NCI-H345 (cell line): ENCODE measurements around the gene TUFT1.
A peak's percentile ranks its signal among the peaks of the same experiment; 100 is the strongest.
"Not testable (repeated sequence)": the region's sequence is repeated elsewhere in the genome, so short reads cannot be mapped to it uniquely, and the experiment has no call there.

Source experiments
- DNase-seq: peaks from one replicate; lab custom pipeline; 2025; lab: John Stamatoyannopoulos, UW

TUFT1 gene

DNA sequence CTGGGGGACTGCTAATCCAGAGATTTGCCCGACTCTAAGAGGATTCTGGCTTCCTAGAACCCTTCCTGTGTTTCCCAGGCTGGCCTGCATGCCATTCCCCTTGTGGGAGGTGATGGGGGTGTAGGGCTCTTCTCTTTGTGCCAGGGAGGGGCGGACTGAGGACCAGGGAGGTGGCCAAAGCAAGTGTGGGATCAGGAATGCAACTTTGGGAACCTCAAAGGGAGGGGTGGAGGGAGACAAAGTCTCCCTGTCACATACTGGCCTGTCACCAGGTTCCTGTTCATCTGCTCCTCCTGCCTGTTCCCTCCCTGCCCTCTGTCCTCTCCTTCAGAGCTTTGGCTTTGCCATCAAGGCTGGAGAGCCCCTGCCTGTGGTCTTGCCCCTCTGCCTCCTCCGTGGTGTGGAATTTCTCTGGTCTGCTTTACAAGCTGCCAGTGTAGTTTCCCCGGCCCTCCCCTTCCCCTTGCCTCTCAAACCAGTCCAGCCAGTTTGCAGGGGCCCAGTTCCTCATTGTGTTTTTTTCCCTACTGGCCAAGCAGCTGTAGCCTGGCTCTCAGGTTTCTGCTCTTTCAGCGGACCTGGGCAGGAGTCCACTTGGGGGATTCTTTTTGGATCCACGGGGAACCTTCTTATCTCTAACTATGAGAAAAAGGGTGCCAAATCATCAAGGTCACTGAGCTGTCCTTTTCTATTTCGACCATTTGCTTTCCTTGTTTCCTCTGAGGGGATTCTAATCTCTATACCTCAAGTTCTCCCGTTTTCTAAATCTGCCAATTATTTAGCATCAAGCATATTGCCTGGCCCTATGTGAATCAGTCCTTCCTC lies 27.1 kb upstream of the TUFT1 start:
- DNase-seq = peak; percentile 45

DNA sequence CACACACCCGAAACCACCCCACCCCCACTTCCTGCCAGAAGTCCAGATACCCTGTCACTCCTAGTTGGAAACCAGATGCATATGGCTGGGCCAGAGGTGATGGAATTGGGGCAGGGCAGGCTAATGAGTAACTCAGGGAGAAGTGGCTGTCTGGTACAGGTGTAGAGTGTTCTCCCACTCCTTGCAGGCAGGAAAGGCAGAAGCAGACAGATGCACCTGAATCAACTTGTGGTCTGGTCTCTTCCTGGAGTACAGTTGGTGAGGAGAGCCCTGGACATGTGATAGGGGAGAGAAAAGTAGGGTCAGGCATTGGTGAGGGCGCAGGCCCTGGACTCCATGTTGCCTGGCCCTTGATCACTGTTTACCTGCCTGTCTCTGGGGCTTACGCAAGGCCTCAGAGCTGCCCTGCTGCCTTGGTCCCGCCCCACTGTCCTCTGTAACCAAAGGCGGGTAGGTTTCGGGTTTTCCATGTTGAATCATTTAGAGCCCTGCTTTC lies 26.4 kb upstream of the TUFT1 start:
- DNase-seq = no peak

DNA sequence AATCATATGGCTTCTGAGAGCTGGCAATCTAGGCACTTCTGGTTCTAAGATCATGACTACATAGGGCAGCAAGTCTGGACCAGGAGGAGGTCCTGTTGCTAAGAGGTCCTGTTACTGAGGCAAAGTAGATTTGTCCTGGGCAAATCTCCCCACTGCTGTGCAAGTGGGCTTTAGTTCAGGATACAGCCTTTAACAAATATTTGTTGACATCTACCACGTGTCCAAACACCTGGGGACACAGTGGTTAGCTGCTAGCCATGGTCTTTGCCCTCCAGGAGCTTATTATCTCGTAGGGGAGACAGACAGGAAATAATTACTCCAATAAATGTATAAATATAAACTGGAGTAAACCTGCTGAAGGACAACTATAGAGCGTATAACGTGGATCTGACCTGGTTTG lies 25.7 kb upstream of the TUFT1 start:
- DNase-seq = no peak

DNA sequence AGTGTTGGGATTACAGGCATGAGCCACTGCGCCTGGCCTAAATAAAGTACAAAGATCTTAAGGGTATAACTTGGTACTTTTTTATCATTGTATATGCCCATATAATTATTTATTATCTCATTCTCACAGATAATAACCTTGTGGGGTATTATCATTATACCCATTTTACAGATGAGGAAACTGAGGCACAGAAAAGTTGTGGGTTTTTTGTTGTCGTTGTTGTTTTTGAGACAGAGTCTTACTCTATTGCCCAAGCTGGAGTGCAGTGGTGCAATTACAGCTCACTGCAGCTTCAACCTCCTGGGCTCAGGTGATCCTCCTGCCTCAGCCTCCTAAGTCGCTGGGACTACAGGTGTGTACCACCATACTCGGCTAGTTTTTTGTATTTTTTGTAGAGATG lies 24.8 kb upstream of the TUFT1 start:
- DNase-seq = no peak

DNA sequence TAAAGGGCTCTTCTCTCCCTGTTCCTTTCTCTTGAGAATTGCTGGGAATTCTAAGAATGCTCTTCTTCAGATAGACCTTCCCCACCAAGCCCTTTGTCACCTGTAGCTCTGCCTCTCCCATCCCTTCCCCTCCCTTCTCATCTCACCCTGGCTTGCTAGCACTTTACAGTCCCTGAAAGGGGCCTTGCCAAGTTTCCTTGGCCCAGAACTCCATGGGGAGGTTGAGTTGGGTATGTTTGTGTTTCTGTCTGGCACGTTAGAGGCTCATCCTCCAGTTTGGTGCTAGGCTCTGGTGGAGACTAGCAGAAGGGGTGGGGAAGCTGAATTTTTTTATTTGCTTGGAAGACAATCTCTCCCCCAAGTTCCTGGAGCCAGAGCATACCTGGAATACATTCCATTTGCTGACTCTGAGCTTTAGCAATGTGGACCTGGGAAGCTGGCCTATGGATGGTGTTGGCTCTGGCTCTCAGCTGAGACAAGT lies 24.0 kb upstream of the TUFT1 start:
- no peak for DNase-seq

DNA sequence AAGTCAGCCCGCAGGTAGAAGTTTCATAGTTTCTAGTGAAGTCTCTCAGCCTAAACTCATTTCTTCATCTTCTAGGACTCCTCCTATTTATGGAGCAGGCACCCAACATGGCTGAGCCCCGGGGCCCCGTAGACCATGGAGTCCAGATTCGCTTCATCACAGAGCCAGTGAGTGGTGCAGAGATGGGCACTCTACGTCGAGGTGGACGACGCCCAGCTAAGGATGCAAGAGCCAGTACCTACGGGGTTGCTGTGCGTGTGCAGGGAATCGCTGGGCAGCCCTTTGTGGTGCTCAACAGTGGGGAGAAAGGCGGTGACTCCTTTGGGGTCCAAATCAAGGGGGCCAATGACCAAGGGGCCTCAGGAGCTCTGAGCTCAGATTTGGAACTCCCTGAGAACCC lies 21.7 kb upstream of the TUFT1 start:
- no peak for DNase-seq

DNA sequence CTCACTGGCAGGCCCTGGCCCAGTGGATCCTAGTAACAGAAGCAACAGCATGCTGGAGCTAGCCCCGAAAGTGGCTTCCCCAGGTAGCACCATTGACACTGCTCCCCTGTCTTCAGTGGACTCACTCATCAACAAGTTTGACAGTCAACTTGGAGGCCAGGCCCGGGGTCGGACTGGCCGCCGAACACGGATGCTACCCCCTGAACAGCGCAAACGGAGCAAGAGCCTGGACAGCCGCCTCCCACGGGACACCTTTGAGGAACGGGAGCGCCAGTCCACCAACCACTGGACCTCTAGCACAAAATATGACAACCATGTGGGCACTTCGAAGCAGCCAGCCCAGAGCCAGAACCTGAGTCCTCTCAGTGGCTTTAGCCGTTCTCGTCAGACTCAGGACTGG lies 21.2 kb upstream of the TUFT1 start:
- DNase-seq = no peak

DNA sequence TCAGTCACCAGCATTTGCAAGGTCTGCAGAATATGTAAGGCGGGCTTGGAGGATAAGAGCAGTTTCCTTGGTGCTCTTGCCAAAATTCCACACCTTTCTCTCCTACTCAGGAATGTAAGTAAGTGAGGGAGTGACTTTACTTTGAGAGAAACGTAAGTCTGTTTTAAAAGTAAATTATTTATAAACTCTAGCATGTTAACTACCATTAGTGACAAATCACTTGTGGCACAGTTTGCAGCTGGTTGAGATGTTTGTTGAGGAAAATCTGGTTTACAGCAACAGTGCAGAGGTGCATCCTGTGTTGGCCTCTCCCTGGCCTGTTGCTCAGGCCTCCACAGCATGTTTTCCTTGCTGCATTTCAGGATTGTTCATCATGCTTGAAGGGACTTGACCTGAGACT lies 20.4 kb upstream of the TUFT1 start:
- DNase-seq = no peak

DNA sequence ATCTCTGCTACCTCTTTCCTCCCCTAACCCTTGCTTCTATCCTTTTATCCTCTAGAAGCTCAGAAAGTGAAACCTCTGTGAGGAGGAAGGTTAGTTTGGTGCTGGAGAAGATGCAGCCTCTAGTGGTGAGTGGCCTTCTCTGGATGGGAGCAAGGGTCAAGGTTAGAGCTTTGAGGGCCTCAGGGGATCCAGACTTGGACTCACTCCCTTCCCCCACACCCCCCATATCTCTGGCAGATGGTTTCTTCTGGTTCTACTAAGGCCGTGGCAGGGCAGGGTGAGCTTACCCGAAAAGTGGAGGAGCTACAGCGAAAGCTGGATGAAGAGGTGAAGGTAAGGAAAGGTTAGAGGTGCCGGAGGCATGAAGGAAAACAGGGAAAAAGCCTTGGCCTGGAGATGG lies 19.8 kb upstream of the TUFT1 start:
- DNase-seq = no peak

DNA sequence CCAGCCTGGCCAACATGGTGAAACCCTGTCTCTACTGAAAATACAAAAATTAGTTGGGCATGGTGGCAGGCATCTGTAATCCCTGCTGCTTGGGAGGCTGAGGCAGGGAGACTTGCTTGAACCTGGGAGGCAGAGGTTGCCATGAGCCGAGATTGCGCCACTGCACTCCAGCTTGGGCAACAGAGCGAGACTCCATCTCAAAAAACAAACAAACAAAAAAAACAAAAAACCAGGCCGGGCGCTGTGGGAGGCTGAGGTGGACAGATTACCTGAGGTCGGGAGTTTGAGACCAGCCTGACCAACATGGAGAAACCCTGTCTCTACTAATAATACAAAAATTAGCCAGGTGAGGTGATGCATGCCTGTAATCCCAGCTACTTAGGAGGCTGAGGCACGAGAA lies 17.7 kb upstream of the TUFT1 start:
- not testable (repeated sequence) for DNase-seq

DNA sequence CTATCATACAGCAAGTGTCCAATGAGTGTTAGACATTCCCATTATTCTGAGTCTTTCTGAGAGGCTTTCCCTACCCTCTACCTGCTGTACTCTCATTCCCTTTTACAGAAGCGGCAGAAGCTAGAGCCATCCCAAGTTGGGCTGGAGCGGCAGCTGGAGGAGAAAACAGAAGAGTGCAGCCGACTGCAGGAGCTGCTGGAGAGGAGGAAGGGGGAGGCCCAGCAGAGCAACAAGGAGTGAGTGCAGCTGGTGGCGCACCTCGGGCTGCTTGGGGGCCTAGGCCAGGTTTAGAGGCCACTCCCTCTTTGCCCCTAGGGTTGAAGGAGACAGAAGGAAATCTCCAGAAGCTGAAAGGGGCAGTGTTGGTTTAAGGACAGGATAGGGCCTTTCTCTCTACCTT lies 16.8 kb upstream of the TUFT1 start:
- no peak for DNase-seq

DNA sequence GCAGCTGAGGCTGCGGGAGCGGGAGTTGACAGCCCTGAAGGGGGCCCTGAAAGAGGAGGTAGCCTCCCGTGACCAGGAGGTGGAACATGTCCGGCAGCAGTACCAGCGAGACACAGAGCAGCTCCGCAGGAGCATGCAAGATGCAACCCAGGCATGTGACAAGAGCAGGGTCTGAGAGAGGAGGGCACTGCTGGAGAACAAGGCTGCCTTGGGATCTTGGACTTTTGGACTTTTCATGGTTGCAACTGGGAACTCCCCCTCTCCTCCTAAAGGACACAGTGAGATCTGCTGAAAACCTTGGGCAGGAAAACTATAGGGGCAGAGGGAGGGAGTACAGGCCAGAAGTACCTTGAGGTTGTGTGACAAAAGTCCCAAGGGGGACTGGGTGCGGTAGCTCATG lies 15.4 kb upstream of the TUFT1 start:
- no peak for DNase-seq

DNA sequence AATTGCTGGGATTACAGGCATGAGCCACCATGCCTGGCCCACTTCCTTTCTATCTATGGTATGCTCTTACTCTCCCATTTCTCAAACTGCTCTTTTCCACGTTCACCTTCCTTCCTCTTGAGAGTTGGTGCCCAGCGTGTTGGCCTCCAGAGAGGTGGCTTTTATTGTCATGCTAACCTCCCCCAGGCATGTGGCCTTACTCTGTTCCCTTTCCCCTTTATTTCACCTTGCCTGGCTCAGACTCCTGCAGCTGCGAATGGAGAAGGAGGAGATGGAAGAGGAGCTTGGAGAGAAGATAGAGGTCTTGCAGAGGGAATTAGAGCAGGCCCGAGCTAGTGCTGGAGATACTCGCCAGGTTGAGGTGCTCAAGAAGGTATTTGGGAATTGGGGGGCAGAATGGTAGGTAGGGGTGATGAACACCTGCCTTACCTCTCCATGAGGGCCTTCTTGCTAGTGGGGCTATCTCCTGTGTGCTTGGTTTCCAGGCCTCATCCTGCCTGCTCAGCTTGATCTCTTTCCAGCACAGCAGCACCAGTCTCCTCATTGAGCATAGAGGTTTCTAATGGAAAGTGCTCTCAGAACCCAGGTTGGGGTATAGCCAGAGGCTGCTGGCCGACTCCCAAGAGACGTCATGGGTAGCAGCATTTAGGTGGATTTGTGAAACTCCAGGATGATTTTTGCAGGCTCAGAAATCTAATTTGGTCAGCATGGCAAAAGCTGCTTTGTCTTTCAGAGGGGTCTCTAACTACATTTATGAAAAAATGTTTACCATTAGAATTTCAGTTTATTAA lies 13.2 kb upstream of the TUFT1 start:
- no peak for DNase-seq

DNA sequence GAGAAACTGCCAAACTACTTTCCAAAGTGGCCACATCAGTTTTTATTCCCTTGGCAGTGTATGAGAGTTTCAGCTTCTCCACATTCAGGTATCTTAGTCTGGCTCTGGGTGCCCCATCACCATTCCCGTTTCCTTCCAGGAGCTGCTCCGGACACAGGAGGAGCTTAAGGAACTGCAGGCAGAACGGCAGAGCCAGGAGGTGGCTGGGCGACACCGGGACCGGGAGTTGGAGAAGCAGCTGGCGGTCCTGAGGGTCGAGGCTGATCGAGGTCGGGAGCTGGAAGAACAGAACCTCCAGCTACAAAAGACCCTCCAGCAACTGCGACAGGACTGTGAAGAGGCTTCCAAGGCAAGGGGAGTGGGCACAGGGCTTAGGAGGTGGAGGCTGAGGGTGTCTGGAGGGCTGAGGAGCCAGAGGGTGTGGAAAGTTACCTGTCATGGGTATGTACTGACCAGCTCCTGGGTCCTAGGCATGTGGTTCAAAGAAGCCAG lies 10.9 kb upstream of the TUFT1 start:
- no peak for DNase-seq

DNA sequence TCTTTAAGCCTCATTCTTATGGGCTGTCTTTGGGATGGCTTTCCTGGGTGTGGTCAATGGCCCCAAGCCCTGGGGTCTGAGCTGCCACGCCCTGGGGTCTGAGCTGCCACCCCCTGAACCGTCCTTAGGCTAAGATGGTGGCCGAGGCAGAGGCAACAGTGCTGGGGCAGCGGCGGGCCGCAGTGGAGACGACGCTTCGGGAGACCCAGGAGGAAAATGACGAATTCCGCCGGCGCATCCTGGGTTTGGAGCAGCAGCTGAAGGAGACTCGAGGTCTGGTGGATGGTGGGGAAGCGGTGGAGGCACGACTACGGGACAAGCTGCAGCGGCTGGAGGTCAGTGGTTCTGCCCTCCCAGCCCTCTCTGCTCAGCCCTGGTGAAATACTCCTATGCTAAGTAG lies 10.3 kb upstream of the TUFT1 start:
- no peak for DNase-seq

DNA sequence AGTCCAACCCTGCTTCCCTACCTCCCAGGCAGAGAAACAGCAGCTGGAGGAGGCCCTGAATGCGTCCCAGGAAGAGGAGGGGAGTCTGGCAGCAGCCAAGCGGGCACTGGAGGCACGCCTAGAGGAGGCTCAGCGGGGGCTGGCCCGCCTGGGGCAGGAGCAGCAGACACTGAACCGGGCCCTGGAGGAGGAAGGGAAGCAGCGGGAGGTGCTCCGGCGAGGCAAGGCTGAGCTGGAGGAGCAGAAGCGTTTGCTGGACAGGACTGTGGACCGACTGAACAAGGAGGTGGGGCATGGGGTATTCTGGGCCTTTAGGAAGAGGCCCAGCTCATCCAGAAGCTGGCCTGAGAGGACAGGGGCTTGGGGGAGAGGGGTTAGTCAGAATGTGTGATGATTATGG lies 9.6 kb upstream of the TUFT1 start:
- DNase-seq = no peak

DNA sequence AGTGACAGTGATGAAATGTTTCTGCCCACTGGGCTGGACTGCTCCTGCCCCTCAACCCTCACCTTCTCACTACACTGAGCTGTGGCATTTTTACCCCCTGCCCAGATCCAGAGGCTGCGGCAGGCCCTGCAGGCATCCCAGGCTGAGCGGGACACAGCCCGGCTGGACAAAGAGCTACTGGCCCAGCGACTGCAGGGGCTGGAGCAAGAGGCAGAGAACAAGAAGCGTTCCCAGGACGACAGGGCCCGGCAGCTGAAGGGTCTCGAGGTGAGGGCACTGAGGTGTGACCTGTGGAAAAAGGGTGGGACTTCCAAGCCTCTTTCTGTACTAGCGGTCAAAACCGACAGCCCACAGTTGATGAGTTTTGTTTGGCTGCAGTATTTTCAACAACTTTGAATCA lies 6.2 kb upstream of the TUFT1 start:
- no peak for DNase-seq

DNA sequence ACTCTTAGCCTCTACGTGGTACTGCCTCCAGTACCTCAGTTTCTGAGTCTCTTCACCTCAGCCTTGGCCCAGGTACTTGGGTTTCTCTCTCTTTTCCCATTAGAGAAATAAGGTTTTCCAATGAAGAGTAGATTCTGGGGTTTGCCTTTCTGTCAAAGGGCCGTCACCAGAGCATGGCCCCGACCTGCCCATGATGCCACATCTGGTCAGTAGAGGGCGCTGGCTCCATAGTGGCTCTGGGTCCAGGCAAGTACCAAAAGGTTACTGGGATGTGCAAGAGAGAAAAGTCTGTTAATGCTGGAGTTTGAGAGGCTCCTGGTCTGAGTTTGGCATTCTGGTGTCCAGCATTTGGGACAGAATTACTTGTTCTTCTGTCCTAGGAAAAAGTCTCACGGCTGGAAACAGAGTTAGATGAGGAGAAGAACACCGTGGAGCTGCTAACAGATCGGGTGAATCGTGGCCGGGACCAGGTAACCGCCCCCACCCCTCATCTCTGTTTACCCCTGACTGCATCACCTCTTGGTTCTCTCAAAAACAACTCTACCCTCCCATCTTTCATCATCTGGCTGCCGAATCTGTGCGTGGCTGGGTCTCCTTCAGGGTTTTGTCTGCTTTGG lies 5.3 kb upstream of the TUFT1 start:
- peak; percentile 81 for DNase-seq

DNA sequence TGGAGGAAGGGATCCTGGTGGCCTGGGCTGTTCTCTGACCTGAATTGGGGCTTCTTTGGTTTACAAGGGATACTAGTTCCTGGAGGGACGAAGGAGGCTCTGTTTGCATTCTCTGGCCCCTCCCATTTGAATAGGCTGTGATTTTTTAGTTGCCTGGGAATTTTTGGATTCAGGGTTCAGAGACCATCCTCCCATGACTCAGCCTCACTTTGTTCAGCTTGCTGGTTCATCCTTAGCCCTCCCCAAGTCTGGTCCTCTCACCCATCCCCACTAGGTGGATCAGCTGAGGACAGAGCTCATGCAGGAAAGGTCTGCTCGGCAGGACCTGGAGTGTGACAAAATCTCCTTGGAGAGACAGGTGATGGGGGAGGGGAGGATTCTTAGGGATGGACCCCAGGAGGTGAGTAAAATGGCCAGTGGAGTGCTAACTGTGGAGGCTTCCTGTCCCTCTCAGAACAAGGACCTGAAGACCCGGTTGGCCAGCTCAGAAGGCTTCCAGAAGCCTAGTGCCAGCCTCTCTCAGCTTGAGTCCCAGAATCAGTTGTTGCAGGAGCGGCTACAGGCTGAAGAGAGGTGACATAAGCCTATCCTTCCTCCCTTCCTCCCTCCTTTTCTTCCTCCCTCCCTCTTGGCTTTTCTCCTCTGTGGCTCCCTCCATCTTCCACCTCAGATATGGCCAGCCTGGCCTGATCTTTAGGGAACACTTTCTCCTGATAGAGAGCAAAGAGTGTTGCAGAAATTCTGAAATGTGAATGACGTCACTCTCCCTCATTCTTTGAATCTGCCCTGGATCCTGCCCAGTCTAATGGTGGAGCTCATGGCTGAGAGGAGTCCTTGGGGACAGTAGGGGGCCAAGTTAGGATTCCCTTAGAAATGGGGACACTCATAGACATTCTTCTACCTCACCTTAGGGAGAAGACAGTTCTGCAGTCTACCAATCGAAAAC lies 4.5 kb upstream of the TUFT1 start:
- DNase-seq = no peak

DNA sequence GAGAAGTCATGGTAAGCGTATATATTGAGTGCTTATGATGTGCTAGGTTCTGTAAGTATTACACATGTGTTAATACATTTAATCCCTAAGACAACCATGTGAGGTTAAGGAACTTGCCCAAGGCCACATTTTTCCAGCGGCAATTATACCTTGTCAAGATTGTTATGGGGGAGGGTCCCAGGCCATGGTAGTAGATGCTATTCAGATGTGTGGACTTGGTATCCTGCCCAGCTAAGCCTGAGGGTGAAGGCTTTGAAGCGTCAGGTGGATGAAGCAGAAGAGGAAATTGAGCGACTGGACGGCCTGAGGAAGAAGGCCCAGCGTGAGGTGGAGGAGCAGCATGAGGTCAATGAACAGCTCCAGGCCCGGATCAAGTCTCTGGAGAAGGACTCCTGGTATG lies 3.6 kb upstream of the TUFT1 start:
- no peak for DNase-seq

DNA sequence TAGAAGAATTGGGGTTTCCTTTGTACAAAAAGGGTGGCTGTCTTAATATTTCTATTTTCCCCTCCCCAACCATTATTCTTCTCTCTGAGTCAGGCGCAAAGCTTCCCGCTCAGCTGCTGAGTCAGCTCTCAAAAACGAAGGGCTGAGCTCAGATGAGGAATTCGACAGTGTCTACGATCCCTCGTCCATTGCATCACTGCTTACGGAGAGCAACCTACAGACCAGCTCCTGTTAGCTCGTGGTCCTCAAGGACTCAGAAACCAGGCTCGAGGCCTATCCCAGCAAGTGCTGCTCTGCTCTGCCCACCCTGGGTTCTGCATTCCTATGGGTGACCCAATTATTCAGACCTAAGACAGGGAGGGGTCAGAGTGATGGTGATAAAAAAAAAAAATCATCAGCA lies 3.0 kb upstream of the TUFT1 start:
- no peak for DNase-seq
